SK-N-SH (cell line): ENCODE data around the gene LARGE2. TPM values are rescaled to one million over a fixed set of nuclear protein-coding genes. Genes with fewer than 3 reads are reported as not detected.
A peak's percentile ranks its signal among the peaks of the same experiment; 100 is the strongest.

Source experiments
- CTCF ChIA-PET: fragments of 300-600, 350-600 bp; formaldehyde crosslinking; extraction: SDS; loops from one replicate; lab custom pipeline; 2021; lab: Yijun Ruan, JAX
- POLR2A ChIA-PET: fragments of 350-600 bp; sonication (Branson Sonifier 250); formaldehyde crosslinking; extraction: SDS; loops from one replicate; lab custom pipeline; 2020; ENCODE audit warnings: antibody characterized with exemption, inconsistent platforms; lab: Yijun Ruan, JAX
- DNase-seq: peaks from one replicate; pipeline ENCODE4 v3.0.0; 2012
- H2AFZ ChIP-seq: fragments of 200-600 bp; sonication (generic); 2 replicates; pipeline ENCODE4 v1.8.1; 2016; ENCODE audit warnings: antibody characterized with exemption, mild to moderate bottlenecking, low read depth
- H3F3A ChIP-seq: fragments of 200-600 bp; sonication (generic); replicated peaks from 2 replicates; pipeline ENCODE3; 2016; ENCODE audit warnings: antibody characterized with exemption, mild to moderate bottlenecking; ENCODE audit not compliant: insufficient read depth
- H3K27ac ChIP-seq, 2 experiments: fragments of 200-500 bp in 1 of 2; fragments of 200-600 bp in 1 of 2; sonication (Bioruptor generic) in 1 of 2; sonication (generic), shearing (Covaris generic) in 1 of 2; 2 replicates each; pipeline versions ENCODE4 v1.5.1 to v1.6.1; 2014 to 2016; ENCODE audit warnings: low read depth in 2 of 2, inconsistent platforms in 1 of 2, low read length in 1 of 2, mild to moderate bottlenecking in 1 of 2, mixed read lengths in 1 of 2
- H3K27me3 ChIP-seq: fragments of 200-600 bp; sonication (generic), shearing (Covaris generic); 2 replicates; pipeline ENCODE4 v1.6.1; 2016; ENCODE audit warnings: mixed run types; ENCODE audit not compliant: insufficient read depth
- H3K36me3 ChIP-seq, 2 experiments: fragments of 200-500 bp in 1 of 2; fragments of 200-600 bp in 1 of 2; sonication (Bioruptor generic) in 1 of 2; sonication (generic) in 1 of 2; replicated peaks in 1 of 2; 2 replicates each; pipeline versions ENCODE3 to v1.5.1; 2014 to 2016; ENCODE audit warnings: low read length in 1 of 2, mild to moderate bottlenecking in 1 of 2; ENCODE audit not compliant: insufficient read depth in 2 of 2, control insufficient read depth in 1 of 2
- H3K4me1 ChIP-seq, 2 experiments: fragments of 200-500 bp in 1 of 2; fragments of 200-600 bp in 1 of 2; sonication (Bioruptor generic) in 1 of 2; sonication (generic), shearing (Covaris generic) in 1 of 2; 2 replicates each; pipeline versions ENCODE4 v1.5.1 to v1.6.1; 2014 to 2016; ENCODE audit warnings: low read depth in 1 of 2, low read length in 1 of 2, mixed run types in 1 of 2; ENCODE audit not compliant: insufficient read depth in 2 of 2, control insufficient read depth in 1 of 2
- H3K4me2 ChIP-seq: fragments of 200-600 bp; sonication (generic), shearing (Covaris generic); 2 replicates; pipeline ENCODE4 v1.6.1; 2017; ENCODE audit warnings: mixed run types
- H3K4me3 ChIP-seq, 2 experiments: fragments of 200-500 bp in 1 of 2; fragments of 200-600 bp in 1 of 2; sonication (Bioruptor generic) in 1 of 2; sonication (generic), shearing (Covaris generic) in 1 of 2; 2 replicates each; pipeline versions ENCODE4 v1.5.1 to v1.8.1; 2014 to 2016; ENCODE audit warnings: low read depth in 2 of 2, inconsistent platforms in 1 of 2, low read length in 1 of 2, mild to moderate bottlenecking in 1 of 2, mixed read lengths in 1 of 2, moderate library complexity in 1 of 2
- H3K79me2 ChIP-seq: fragments of 200-600 bp; sonication (generic); 2 replicates; pipeline ENCODE4 v1.8.1; 2017; ENCODE audit warnings: mild to moderate bottlenecking; ENCODE audit not compliant: insufficient read depth
- H3K9ac ChIP-seq: fragments of 200-600 bp; sonication (generic); 2 replicates; pipeline ENCODE4 v1.6.1; 2017; ENCODE audit warnings: mixed run types
- H3K9me2 ChIP-seq: fragments of 200-600 bp; sonication (generic); 2 replicates; pipeline ENCODE4 v1.6.1; 2017; ENCODE audit warnings: mixed run types
- H3K9me3 ChIP-seq: fragments of 200-600 bp; sonication (generic); 2 replicates; pipeline ENCODE4 v1.6.1; 2017; ENCODE audit warnings: mixed run types, mild to moderate bottlenecking, moderate library complexity
- H4K20me1 ChIP-seq: fragments of 200-600 bp; sonication (generic); 2 replicates; pipeline ENCODE4 v1.6.1; 2017; ENCODE audit warnings: mild to moderate bottlenecking, mixed run types; ENCODE audit not compliant: insufficient read depth
- CHD2 ChIP-seq: fragments of 150-350 bp; IDR thresholded peaks from 2 replicates; pipeline ENCODE4 v1.6.1; 2018; ENCODE audit warnings: low read length; ENCODE audit not compliant: partially characterized antibody
- CTCF ChIP-seq: fragments of 200-600 bp; sonication (generic); IDR thresholded peaks from 2 replicates; pipeline ENCODE4 v1.6.1; 2017; ENCODE audit warnings: antibody characterized with exemption, mild to moderate bottlenecking, moderate library complexity
- EP300 ChIP-seq, 2 experiments: IDR thresholded peaks; 2 replicates each; pipeline versions ENCODE4 v1.4.0 to v1.6.1; 2012; ENCODE audit warnings: borderline replicate concordance in 1 of 2, low read depth in 1 of 2, low read length in 1 of 2
- FOXJ3 ChIP-seq: sonication (generic); formaldehyde crosslinking; IDR thresholded peaks from 2 replicates; pipeline ENCODE4 v1.5.1; 2020; ENCODE audit warnings: mild to moderate bottlenecking, missing genetic modification reagents
- GABPA ChIP-seq: IDR thresholded peaks from 2 replicates; pipeline ENCODE4 v1.4.0; 2012; ENCODE audit warnings: low read depth, mild to moderate bottlenecking
- JUND ChIP-seq: IDR thresholded peaks from 2 replicates; pipeline ENCODE4 v1.4.0; 2012
- MEF2A ChIP-seq: IDR thresholded peaks from 2 replicates; pipeline ENCODE4 v1.4.0; 2012; ENCODE audit warnings: low read depth, borderline replicate concordance
- NFIC ChIP-seq: IDR thresholded peaks from 2 replicates; pipeline ENCODE4 v1.4.0; 2012; ENCODE audit warnings: borderline replicate concordance
- RCOR1 ChIP-seq: fragments of 150-350 bp; IDR thresholded peaks from 2 replicates; pipeline ENCODE4 v1.6.1; 2017; ENCODE audit warnings: antibody characterized with exemption, low read length
- REST ChIP-seq: IDR thresholded peaks from 2 replicates; pipeline ENCODE4 v1.6.1; 2012; ENCODE audit warnings: mild to moderate bottlenecking, low read depth, low read length, moderate library complexity
- RFX5 ChIP-seq: IDR thresholded peaks from 2 replicates; pipeline ENCODE4 v1.6.1; 2012; ENCODE audit warnings: mild to moderate bottlenecking, improper control_type of control experiment, low read length
- WGBS: methylation state at CpG from one replicate; pipeline ENCODE4 v1.1.6; 2017; ENCODE audit warnings: low lambda C conversion rate; 5-methylcytosine and 5-hydroxymethylcytosine counted together
- polyA plus RNA-seq, 3 experiments: library from polyadenylated mRNA; depleted of rRNA; stranded (reverse); fragments of >200 nt; gene quantifications; 2 replicates each; pipeline ENCODE4 v1.2.3, GENCODE V29; 2012
- TF ChIP-seq, protein P1 (sequence below): fragments of 150-350 bp; IDR thresholded peaks from 2 replicates; pipeline ENCODE4 v1.6.1; 2017; ENCODE audit warnings: antibody characterized with exemption, low read length, low read depth, borderline replicate concordance
- TF ChIP-seq, protein P2 (sequence below): IDR thresholded peaks from 2 replicates; pipeline ENCODE4 v1.4.0; 2012; ENCODE audit warnings: low read depth, borderline replicate concordance
- TF ChIP-seq, protein P3 (sequence below): IDR thresholded peaks from 2 replicates; pipeline ENCODE4 v1.4.0; 2012; ENCODE audit warnings: low read depth
- TF ChIP-seq, protein P4 (sequence below): IDR thresholded peaks from 2 replicates; pipeline ENCODE4 v1.4.0; 2012; ENCODE audit warnings: low read depth, borderline replicate concordance

The LARGE2 gene
- polyA plus RNA-seq, 1 of the 3 experiments (the other 2 are of a cell fraction): 2.4 TPM

GRCh38 chr11:45881708-45882368, 40.6 kb upstream of the LARGE2 start:
- POLR2A ChIA-PET: no interaction called here

GRCh38 chr11:45884596-45885185, 37.8 kb upstream of the LARGE2 start:
- peak overlapping the region in 1 of 2 experiments; percentile 56; a peak in 1 of 4 replicates for H3K27ac ChIP-seq
- H4K20me1 ChIP-seq: peaks cover 24% of the 10 kb centered on the region
- H3K9ac ChIP-seq: no peak overlapping the region
- peaks cover 8% of the 10 kb centered on the region for H3F3A ChIP-seq
- ChIA-PET POLR2A (interaction anchor here (1.0 kb wide), 1 partner anchor 14 kb away, joined by 3 read pairs; no protein-coding TSS in a partner anchor), CTCF (interaction anchor here (1.0 kb wide), 2 partner anchors 12 to 42 kb away, joined by 5 read pairs; no protein-coding TSS in a partner anchor)
- 86% methylated on average over 10 of the region's 10 CpGs for WGBS
- H3K79me2 ChIP-seq: no peaks in the 10 kb centered on the region
- H3K27me3 ChIP-seq: no peaks in the 10 kb centered on the region
- H3K4me1 ChIP-seq: peaks cover 18 to 62% of the 10 kb centered on the region in 2 experiments
- no peaks in the 10 kb centered on the region for H3K9me3 ChIP-seq
- peaks cover 0 to 7% of the 10 kb centered on the region in 2 experiments for H3K36me3 ChIP-seq
- H2AFZ ChIP-seq: no peak overlapping the region
- no peaks in the 10 kb centered on the region for H3K9me2 ChIP-seq
- no peak overlapping the region for H3K4me2 ChIP-seq
- no peak for DNase-seq
- peak overlapping the region in 1 of 2 experiments; percentile 67; a peak in 1 of 4 replicates for H3K4me3 ChIP-seq
- TF ChIP-seq, protein P1, sequence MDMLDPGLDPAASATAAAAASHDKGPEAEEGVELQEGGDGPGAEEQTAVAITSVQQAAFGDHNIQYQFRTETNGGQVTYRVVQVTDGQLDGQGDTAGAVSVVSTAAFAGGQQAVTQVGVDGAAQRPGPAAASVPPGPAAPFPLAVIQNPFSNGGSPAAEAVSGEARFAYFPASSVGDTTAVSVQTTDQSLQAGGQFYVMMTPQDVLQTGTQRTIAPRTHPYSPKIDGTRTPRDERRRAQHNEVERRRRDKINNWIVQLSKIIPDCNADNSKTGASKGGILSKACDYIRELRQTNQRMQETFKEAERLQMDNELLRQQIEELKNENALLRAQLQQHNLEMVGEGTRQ: no peak
- no peak for TF ChIP-seq CTCF
- TF ChIP-seq, protein P2, sequence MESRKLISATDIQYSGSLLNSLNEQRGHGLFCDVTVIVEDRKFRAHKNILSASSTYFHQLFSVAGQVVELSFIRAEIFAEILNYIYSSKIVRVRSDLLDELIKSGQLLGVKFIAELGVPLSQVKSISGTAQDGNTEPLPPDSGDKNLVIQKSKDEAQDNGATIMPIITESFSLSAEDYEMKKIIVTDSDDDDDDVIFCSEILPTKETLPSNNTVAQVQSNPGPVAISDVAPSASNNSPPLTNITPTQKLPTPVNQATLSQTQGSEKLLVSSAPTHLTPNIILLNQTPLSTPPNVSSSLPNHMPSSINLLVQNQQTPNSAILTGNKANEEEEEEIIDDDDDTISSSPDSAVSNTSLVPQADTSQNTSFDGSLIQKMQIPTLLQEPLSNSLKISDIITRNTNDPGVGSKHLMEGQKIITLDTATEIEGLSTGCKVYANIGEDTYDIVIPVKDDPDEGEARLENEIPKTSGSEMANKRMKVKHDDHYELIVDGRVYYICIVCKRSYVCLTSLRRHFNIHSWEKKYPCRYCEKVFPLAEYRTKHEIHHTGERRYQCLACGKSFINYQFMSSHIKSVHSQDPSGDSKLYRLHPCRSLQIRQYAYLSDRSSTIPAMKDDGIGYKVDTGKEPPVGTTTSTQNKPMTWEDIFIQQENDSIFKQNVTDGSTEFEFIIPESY: no peak
- TF ChIP-seq MEF2A: no peak
- no peak for TF ChIP-seq FOXJ3 (CRISPR knock-in tag)
- TF ChIP-seq, protein P3, sequence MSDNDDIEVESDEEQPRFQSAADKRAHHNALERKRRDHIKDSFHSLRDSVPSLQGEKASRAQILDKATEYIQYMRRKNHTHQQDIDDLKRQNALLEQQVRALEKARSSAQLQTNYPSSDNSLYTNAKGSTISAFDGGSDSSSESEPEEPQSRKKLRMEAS: no peak
- TF ChIP-seq CHD2: no peak
- TF ChIP-seq RFX5: no peak
- TF ChIP-seq GABPA: no peak
- TF ChIP-seq RCOR1: no peak
- TF ChIP-seq REST: no peak
- TF ChIP-seq JUND: no peak

More at GRCh38 chr11:45881708-45882368, 40.6 kb upstream of the LARGE2 start:
- peak; percentile 55 for DNase-seq
- Histone ChIP-seq H3K9me3 (no peaks in the 10 kb centered on the region), H4K20me1 (peaks cover 24% of the 10 kb centered on the region), H2AFZ (no peak overlapping the region), H3K4me3 (no peak overlapping the region), H3K4me2 (no peak overlapping the region), H3K79me2 (no peaks in the 10 kb centered on the region), H3K9ac (no peak overlapping the region), H3K9me2 (no peaks in the 10 kb centered on the region), H3K4me1 (peaks cover 24 to 60% of the 10 kb centered on the region in 2 experiments), H3K27me3 (no peaks in the 10 kb centered on the region), H3F3A (peaks cover 12% of the 10 kb centered on the region), H3K27ac (peak overlapping the region; percentile 74 to 97; a peak in 3 of 4 replicates), H3K36me3 (peaks cover 10 to 24% of the 10 kb centered on the region in 2 experiments)
- WGBS: 68% methylated on average over 6 of the region's 6 CpGs
- TF ChIP-seq NFIC: peak; percentile 44; the same call in 1 of the 2 replicates
- 0 out of 4 replicates have a peak, but pooled peaks of 1 of the 2 experiments have one; percentile 7 for TF ChIP-seq EP300 (IDR thresholded peaks at IDR 0.05; ENCODE audit: borderline replicate concordance in 1 of 2, low read depth in 1 of 2, low read length in 1 of 2)
- TF ChIP-seq RCOR1: peak; percentile 43; the same call in 1 of the 2 replicates
- TF ChIP-seq, protein P4, sequence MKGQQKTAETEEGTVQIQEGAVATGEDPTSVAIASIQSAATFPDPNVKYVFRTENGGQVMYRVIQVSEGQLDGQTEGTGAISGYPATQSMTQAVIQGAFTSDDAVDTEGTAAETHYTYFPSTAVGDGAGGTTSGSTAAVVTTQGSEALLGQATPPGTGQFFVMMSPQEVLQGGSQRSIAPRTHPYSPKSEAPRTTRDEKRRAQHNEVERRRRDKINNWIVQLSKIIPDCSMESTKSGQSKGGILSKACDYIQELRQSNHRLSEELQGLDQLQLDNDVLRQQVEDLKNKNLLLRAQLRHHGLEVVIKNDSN: no peak
- CTCF ChIA-PET: interaction anchor here (0.8 to 3.7 kb wide), 8 partner anchors 8 to 434 kb away, joined by 3 to 20 read pairs (median 12); no protein-coding TSS in a partner anchor
